ENCODE measurements around the gene TRPV6.

TRPV6 gene

DNA sequence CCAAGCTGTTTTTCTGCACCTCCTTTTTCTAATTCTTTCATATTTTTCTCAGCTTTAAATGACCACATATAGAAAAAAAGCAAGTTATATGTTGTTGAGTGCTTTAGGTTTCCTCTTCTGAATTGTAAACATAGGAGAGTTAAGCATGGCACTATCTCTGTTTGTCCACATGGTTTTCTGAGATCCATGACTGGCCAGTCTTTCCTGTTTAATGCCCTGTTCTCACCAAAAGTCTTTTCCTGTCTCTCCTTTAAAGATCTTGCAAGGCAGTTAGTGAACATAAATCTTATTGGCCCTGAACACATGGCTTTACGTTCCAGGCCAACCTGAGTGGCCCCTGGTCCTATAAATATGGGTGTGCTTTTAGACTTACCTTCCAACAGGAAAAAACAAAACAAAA lies 28.6 kb upstream of the TRPV6 start:
- no peaks in the 10 kb centered on the region for H3F3A ChIP-seq (ENCODE audit: insufficient read depth)
- no peaks in the 10 kb centered on the region for H3K79me2 ChIP-seq (ENCODE audit: insufficient read depth, low read length)
- H3K4me2 ChIP-seq (ENCODE audit: low read depth, low read length, poor library complexity, severe bottlenecking): no peak overlapping the region
- no peaks in the 10 kb centered on the region for H3K27me3 ChIP-seq (ENCODE audit: low read length)
- H4K20me1 ChIP-seq (ENCODE audit: low read depth, low read length): no peaks in the 10 kb centered on the region
- H3K9me2 ChIP-seq (replicated peaks; ENCODE audit: insufficient read depth, low read length): no peaks in the 10 kb centered on the region
- TF ChIP-seq, protein P1, sequence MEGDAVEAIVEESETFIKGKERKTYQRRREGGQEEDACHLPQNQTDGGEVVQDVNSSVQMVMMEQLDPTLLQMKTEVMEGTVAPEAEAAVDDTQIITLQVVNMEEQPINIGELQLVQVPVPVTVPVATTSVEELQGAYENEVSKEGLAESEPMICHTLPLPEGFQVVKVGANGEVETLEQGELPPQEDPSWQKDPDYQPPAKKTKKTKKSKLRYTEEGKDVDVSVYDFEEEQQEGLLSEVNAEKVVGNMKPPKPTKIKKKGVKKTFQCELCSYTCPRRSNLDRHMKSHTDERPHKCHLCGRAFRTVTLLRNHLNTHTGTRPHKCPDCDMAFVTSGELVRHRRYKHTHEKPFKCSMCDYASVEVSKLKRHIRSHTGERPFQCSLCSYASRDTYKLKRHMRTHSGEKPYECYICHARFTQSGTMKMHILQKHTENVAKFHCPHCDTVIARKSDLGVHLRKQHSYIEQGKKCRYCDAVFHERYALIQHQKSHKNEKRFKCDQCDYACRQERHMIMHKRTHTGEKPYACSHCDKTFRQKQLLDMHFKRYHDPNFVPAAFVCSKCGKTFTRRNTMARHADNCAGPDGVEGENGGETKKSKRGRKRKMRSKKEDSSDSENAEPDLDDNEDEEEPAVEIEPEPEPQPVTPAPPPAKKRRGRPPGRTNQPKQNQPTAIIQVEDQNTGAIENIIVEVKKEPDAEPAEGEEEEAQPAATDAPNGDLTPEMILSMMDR (IDR thresholded peaks at IDR 0.05; ENCODE audit: insufficient read depth, low read length, poor library complexity, severe bottlenecking): no peak
- TF ChIP-seq EZH2phosphoT487 (conservative IDR thresholded peaks at IDR 0.05; ENCODE audit: low read length): no peak
- H3K9me3 ChIP-seq (ENCODE audit: insufficient read depth, low read length): no peaks in the 10 kb centered on the region
- H2AFZ ChIP-seq (ENCODE audit: low read depth, low read length, severe bottlenecking): no peak overlapping the region
- H3K4me3 ChIP-seq (ENCODE audit: insufficient read depth, low read length, poor library complexity, severe bottlenecking): no peak overlapping the region
- no peak overlapping the region for H3K27ac ChIP-seq (ENCODE audit: low read depth, low read length)
- H3K9ac ChIP-seq (ENCODE audit: low read length): no peak overlapping the region
- no peaks in the 10 kb centered on the region for H3K36me3 ChIP-seq (ENCODE audit: low read length)

GRCh38 chr7:142913566-142913965 lies 28.0 kb upstream of the TRPV6 start:
- Histone ChIP-seq H4K20me1 (ENCODE audit: low read depth, low read length) (no peaks in the 10 kb centered on the region), H3F3A (ENCODE audit: insufficient read depth) (no peaks in the 10 kb centered on the region), H3K4me3 (ENCODE audit: insufficient read depth, low read length, poor library complexity, severe bottlenecking) (no peak overlapping the region), H3K36me3 (ENCODE audit: low read length) (no peaks in the 10 kb centered on the region), H3K27me3 (ENCODE audit: low read length) (no peaks in the 10 kb centered on the region), H3K9me3 (ENCODE audit: insufficient read depth, low read length) (no peaks in the 10 kb centered on the region), H3K9me2 (replicated peaks; ENCODE audit: insufficient read depth, low read length) (no peaks in the 10 kb centered on the region), H2AFZ (ENCODE audit: low read depth, low read length, severe bottlenecking) (no peak overlapping the region), H3K4me2 (ENCODE audit: low read depth, low read length, poor library complexity, severe bottlenecking) (no peak overlapping the region), H3K27ac (ENCODE audit: low read depth, low read length) (no peak overlapping the region), H3K79me2 (ENCODE audit: insufficient read depth, low read length) (no peaks in the 10 kb centered on the region), H3K9ac (ENCODE audit: low read length) (no peak overlapping the region)
- no peak for TF ChIP-seq EZH2phosphoT487 (conservative IDR thresholded peaks at IDR 0.05; ENCODE audit: low read length)
- TF ChIP-seq, protein P1 (IDR thresholded peaks at IDR 0.05; ENCODE audit: insufficient read depth, low read length, poor library complexity, severe bottlenecking): no peak

- no peaks in the 10 kb centered on the region for H3F3A ChIP-seq (ENCODE audit: insufficient read depth)
- no peaks in the 10 kb centered on the region for H3K36me3 ChIP-seq (ENCODE audit: low read length)
- no peak overlapping the region for H3K27ac ChIP-seq (ENCODE audit: low read depth, low read length)
- H3K4me2 ChIP-seq (ENCODE audit: low read depth, low read length, poor library complexity, severe bottlenecking): no peak overlapping the region
- H3K9me2 ChIP-seq (replicated peaks; ENCODE audit: insufficient read depth, low read length): no peaks in the 10 kb centered on the region
- H2AFZ ChIP-seq (ENCODE audit: low read depth, low read length, severe bottlenecking): no peak overlapping the region
- H3K27me3 ChIP-seq (ENCODE audit: low read length): no peaks in the 10 kb centered on the region
- TF ChIP-seq, protein P1 (IDR thresholded peaks at IDR 0.05; ENCODE audit: insufficient read depth, low read length, poor library complexity, severe bottlenecking): no peak
- TF ChIP-seq EZH2phosphoT487 (conservative IDR thresholded peaks at IDR 0.05; ENCODE audit: low read length): no peak
- H3K9me3 ChIP-seq (ENCODE audit: insufficient read depth, low read length): no peaks in the 10 kb centered on the region
- H3K79me2 ChIP-seq (ENCODE audit: insufficient read depth, low read length): no peaks in the 10 kb centered on the region
- no peak overlapping the region for H3K4me3 ChIP-seq (ENCODE audit: insufficient read depth, low read length, poor library complexity, severe bottlenecking)
- H4K20me1 ChIP-seq (ENCODE audit: low read depth, low read length): no peaks in the 10 kb centered on the region
- H3K9ac ChIP-seq (ENCODE audit: low read length): no peak overlapping the region
These were observed 27.5 kb upstream of the TRPV6 start for GRCh38 chr7:142913051-142913450.
